ENCODE results near the gene CD300A. TPM values are rescaled to one million over a fixed set of nuclear protein-coding genes. Genes with fewer than 3 reads are reported as not detected.

Gene CD300A
- total and polyA plus RNA-seq, 2 donors (not counting 1 experiment from before 2014, with no cell fraction given): 2.4 to 5.7 TPM

DNA sequence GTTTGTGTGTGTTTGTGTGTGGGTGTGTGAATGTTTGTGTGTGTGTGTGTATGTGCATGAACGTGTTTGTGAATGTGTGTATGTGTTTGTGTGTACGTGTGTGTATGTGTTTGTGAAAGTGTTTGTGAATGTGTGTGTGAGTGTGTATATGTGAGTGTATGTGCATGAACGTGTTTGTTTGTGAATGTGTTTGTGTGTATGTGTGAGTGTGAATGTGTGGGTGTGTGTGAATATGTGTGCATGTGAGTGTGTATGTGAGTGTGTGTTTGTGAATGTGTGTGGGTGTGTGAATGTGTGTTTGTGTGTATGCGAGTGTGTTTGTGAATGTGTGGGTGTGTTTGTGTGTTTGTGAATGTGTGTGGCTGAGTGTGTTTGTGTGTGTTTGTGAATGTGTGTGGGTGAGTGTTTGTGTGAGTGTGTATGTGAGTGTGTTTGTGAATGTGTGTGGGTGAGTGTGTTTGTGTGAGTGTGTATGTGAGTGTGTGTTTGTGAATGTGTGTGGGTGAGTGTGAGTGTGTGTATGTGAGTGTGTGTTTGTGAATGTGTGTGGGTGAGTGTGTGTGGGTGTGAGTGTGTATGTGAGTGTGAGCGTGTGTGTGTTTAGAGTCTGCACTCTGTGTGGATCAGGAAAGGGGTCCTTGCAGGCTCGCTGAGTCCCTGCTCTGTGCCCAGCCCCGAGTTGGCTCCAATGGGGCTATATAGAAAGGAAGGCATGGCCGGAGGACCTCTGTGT is 890 bp upstream of the CD300A start:
- TF ChIP-seq, protein P1, sequence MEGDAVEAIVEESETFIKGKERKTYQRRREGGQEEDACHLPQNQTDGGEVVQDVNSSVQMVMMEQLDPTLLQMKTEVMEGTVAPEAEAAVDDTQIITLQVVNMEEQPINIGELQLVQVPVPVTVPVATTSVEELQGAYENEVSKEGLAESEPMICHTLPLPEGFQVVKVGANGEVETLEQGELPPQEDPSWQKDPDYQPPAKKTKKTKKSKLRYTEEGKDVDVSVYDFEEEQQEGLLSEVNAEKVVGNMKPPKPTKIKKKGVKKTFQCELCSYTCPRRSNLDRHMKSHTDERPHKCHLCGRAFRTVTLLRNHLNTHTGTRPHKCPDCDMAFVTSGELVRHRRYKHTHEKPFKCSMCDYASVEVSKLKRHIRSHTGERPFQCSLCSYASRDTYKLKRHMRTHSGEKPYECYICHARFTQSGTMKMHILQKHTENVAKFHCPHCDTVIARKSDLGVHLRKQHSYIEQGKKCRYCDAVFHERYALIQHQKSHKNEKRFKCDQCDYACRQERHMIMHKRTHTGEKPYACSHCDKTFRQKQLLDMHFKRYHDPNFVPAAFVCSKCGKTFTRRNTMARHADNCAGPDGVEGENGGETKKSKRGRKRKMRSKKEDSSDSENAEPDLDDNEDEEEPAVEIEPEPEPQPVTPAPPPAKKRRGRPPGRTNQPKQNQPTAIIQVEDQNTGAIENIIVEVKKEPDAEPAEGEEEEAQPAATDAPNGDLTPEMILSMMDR (IDR thresholded peaks at IDR 0.05): no peak
- TF ChIP-seq EZH2 (IDR thresholded peaks at IDR 0.05; ENCODE audit: borderline replicate concordance, insufficient read depth, low read depth, low read length, poor library complexity, severe bottlenecking): no peak
- Mint-ChIP-seq H3K27ac (no peak overlapping the region), H3K4me1 (peaks cover 22% of the 10 kb centered on the region), H3K4me3 (no peak overlapping the region), H3K27me3 (peaks cover 10% of the 10 kb centered on the region), H3K9me3 (ENCODE audit: insufficient read depth) (no peaks in the 10 kb centered on the region)
- POLR2A ChIA-PET: no interaction called here
- Histone ChIP-seq H3K4me2 (replicated peaks; ENCODE audit: low read depth, low read length, poor library complexity, severe bottlenecking) (peak overlapping the region; percentile 97), H4K20me1 (ENCODE audit: control insufficient read depth, insufficient read depth, low read length, poor library complexity, severe bottlenecking) (no peaks in the 10 kb centered on the region), H3K27ac (ENCODE audit: low read length in 2 of 2) (no peak overlapping the region), H3K79me2 (ENCODE audit: control insufficient read depth, insufficient read depth, low read length) (no peaks in the 10 kb centered on the region), H3K9me3 (ENCODE audit: control extremely low read depth in 1 of 3, control insufficient read depth in 2 of 3, insufficient read depth in 1 of 3, low read length in 2 of 3) (no peaks in the 10 kb centered on the region), H2AFZ (ENCODE audit: insufficient read depth, low read depth, low read length, poor library complexity, severe bottlenecking) (peak overlapping the region; percentile 89), H3K9ac (ENCODE audit: low read length) (no peak overlapping the region), H3K4me3 (ENCODE audit: control extremely low read depth in 1 of 5, extremely low read depth in 1 of 5, insufficient read depth in 1 of 5, low read depth in 2 of 5, low read length in 4 of 5) (peak overlapping the region in 2 of 5 experiments; percentile 56 to 78), H3K27me3 (replicated peaks in 1 of 4; ENCODE audit: control extremely low read depth in 1 of 4, control insufficient read depth in 3 of 4, insufficient read depth in 4 of 4, low read length in 3 of 4) (no peaks in the 10 kb centered on the region), H3K36me3 (replicated peaks in 1 of 2; ENCODE audit: control extremely low read depth in 1 of 2, control insufficient read depth in 1 of 2, extremely low read depth in 1 of 2, insufficient read depth in 2 of 2, low read length in 1 of 2) (no peaks in the 10 kb centered on the region), H3K4me1 (ENCODE audit: control insufficient read depth in 2 of 2, insufficient read depth in 2 of 2, low read length in 2 of 2) (peaks cover 32 to 40% of the 10 kb centered on the region in 2 donors)
- no peak for ATAC-seq (ENCODE audit: low read depth)
- intact Hi-C loops (cut with micrococcal nuclease): no loop called here
- no peak for DNase-seq
- WGBS (ENCODE audit: insufficient coverage): 84% methylated on average over 8 of the region's 8 CpGs
- CTCF ChIA-PET: interaction anchor here (1.1 to 1.3 kb wide), 2 partner anchors 8 to 66 kb away, joined by 4 to 8 read pairs; partner anchors contain the start of gene CD300LB

DNA sequence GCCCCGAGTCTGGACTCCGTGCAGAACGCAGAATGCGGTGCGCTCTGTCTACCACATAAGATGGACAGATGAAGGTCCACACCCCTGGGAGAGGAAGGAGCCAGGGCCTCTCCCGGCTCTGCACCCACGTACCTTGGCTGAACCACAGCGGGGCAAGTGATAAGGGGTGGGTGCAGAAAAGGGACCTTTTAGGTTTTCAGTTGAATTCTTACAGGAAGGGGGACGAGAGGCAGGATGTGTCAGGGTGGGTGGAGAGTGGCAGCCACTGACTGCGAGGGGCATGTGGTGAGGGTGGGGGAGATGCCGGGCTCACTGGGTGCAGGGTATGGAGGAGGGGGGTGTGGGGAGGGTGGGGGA is 372 bp downstream of the CD300A start:
- Histone ChIP-seq H3K79me2 (ENCODE audit: control insufficient read depth, insufficient read depth, low read length) (no peaks in the 10 kb centered on the region), H3K9ac (ENCODE audit: low read length) (peak overlapping the region; percentile 75), H2AFZ (ENCODE audit: insufficient read depth, low read depth, low read length, poor library complexity, severe bottlenecking) (peak overlapping the region; percentile 89), H3K36me3 (replicated peaks in 1 of 2; ENCODE audit: control extremely low read depth in 1 of 2, control insufficient read depth in 1 of 2, extremely low read depth in 1 of 2, insufficient read depth in 2 of 2, low read length in 1 of 2) (no peaks in the 10 kb centered on the region), H3K27me3 (replicated peaks in 1 of 4; ENCODE audit: control extremely low read depth in 1 of 4, control insufficient read depth in 3 of 4, insufficient read depth in 4 of 4, low read length in 3 of 4) (no peaks in the 10 kb centered on the region), H3K9me3 (ENCODE audit: control extremely low read depth in 1 of 3, control insufficient read depth in 2 of 3, insufficient read depth in 1 of 3, low read length in 2 of 3) (no peaks in the 10 kb centered on the region), H3K27ac (ENCODE audit: low read length in 2 of 2) (no peak overlapping the region), H4K20me1 (ENCODE audit: control insufficient read depth, insufficient read depth, low read length, poor library complexity, severe bottlenecking) (no peaks in the 10 kb centered on the region), H3K4me3 (ENCODE audit: control extremely low read depth in 1 of 5, extremely low read depth in 1 of 5, insufficient read depth in 1 of 5, low read depth in 2 of 5, low read length in 4 of 5) (peak overlapping the region; percentile 46 to 78 (median 56)), H3K4me1 (ENCODE audit: control insufficient read depth in 2 of 2, insufficient read depth in 2 of 2, low read length in 2 of 2) (peaks cover 32 to 40% of the 10 kb centered on the region in 2 donors), H3K4me2 (replicated peaks; ENCODE audit: low read depth, low read length, poor library complexity, severe bottlenecking) (peak overlapping the region; percentile 97)
- Mint-ChIP-seq H3K27me3 (peaks cover 13% of the 10 kb centered on the region), H3K9me3 (ENCODE audit: insufficient read depth) (no peaks in the 10 kb centered on the region), H3K4me3 (no peak overlapping the region), H3K27ac (no peak overlapping the region), H3K4me1 (peaks cover 22% of the 10 kb centered on the region)
- TF ChIP-seq EZH2 (IDR thresholded peaks at IDR 0.05; ENCODE audit: borderline replicate concordance, insufficient read depth, low read depth, low read length, poor library complexity, severe bottlenecking): no peak
- TF ChIP-seq, protein P1 (IDR thresholded peaks at IDR 0.05): no peak
- intact Hi-C loops (cut with micrococcal nuclease): no loop called here
- CTCF ChIA-PET: interaction anchor here (1.1 to 1.3 kb wide), 2 partner anchors 9 to 65 kb away, joined by 4 to 8 read pairs; partner anchors contain the start of gene CD300LB
- DNase-seq: no peak
- POLR2A ChIA-PET: no interaction called here
- WGBS (ENCODE audit: insufficient coverage): 1% methylated on average over 11 of the region's 11 CpGs
- no peak for ATAC-seq (ENCODE audit: low read depth)

All from B cell (primary cell).